Activated T-helper 17 cell treated with anti-CD3 and anti-CD28 coated beads, Interleukin-2, amount 50 U/mL, for 72 hours (primary cell): ENCODE results near the gene PEX6. TPM values are rescaled to one million over a fixed set of nuclear protein-coding genes. Genes with fewer than 3 reads are reported as not detected.
A peak's percentile ranks its signal among the peaks of the same experiment; 100 is the strongest.

ENCODE experiments used
- ATAC-seq: fragments of 150-1000 bp; cut with Tn5 transposase; replicated peaks from 2 replicates; pipeline ENCODE4 v1.10.0; 2021; ENCODE audit warnings: mild to moderate bottlenecking, moderate library complexity
- H3K27ac Mint-ChIP-seq: one replicate; pipeline ENCODE4 v1.8.0; 2022; ENCODE audit warnings: mixed read lengths
- H3K27me3 Mint-ChIP-seq: one replicate; pipeline ENCODE4 v1.8.0; 2022; ENCODE audit warnings: mixed read lengths
- H3K36me3 Mint-ChIP-seq: one replicate; pipeline ENCODE4 v1.8.0; 2022; ENCODE audit warnings: low read depth, mild to moderate bottlenecking, mixed read lengths
- H3K4me1 Mint-ChIP-seq: one replicate; pipeline ENCODE4 v1.8.0; 2022; ENCODE audit warnings: mixed read lengths
- H3K4me3 Mint-ChIP-seq: one replicate; pipeline ENCODE4 v1.8.0; 2022; ENCODE audit warnings: mild to moderate bottlenecking, mixed read lengths
- H3K9me3 Mint-ChIP-seq: one replicate; pipeline ENCODE4 v1.8.0; 2022; ENCODE audit warnings: mixed read lengths
- total RNA-seq, 2 donors: library from RNA; stranded (reverse); gene quantifications; one replicate each; pipeline ENCODE4 v1.2.3, GENCODE V29; 2022

The PEX6 gene, protein sequence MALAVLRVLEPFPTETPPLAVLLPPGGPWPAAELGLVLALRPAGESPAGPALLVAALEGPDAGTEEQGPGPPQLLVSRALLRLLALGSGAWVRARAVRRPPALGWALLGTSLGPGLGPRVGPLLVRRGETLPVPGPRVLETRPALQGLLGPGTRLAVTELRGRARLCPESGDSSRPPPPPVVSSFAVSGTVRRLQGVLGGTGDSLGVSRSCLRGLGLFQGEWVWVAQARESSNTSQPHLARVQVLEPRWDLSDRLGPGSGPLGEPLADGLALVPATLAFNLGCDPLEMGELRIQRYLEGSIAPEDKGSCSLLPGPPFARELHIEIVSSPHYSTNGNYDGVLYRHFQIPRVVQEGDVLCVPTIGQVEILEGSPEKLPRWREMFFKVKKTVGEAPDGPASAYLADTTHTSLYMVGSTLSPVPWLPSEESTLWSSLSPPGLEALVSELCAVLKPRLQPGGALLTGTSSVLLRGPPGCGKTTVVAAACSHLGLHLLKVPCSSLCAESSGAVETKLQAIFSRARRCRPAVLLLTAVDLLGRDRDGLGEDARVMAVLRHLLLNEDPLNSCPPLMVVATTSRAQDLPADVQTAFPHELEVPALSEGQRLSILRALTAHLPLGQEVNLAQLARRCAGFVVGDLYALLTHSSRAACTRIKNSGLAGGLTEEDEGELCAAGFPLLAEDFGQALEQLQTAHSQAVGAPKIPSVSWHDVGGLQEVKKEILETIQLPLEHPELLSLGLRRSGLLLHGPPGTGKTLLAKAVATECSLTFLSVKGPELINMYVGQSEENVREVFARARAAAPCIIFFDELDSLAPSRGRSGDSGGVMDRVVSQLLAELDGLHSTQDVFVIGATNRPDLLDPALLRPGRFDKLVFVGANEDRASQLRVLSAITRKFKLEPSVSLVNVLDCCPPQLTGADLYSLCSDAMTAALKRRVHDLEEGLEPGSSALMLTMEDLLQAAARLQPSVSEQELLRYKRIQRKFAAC
- 10 to 100 TPM in 1 of 2 donors, 1 to 10 TPM in 1; 9.6 to 16.4 TPM for total RNA-seq

DNA sequence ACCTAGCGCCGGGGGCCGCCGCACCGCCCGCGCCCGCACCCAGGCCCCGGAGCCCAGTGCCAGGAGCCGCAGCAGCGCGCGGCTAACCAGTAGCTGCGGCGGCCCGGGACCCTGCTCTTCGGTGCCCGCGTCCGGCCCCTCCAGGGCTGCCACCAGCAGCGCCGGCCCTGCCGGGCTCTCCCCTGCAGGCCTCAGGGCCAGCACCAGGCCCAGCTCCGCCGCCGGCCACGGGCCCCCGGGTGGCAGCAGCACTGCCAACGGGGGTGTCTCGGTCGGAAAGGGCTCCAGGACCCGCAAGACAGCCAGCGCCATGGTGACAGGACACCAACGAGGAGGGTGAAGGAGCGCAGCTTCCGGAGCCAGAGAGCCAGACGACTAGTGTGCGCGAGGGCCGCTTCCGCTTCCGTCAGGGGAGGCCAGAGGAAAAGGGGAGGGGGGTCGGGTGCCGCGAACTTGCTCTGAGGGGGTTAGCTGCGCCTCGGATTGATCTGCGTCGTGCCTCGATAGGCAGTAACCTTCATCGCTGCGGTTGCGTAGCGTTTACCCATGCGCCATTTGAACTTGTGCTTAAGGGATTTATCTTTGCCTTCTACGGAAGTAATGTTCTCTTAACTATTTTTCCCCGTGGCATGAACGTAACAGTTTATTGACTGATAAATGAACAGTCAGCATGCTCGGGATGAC lies at the start of gene PEX6:
Gene PEX6, minus strand, starts transcription at position 343 of the 684 bp plus-strand sequence. Its CDS starts 31 bp downstream, at position 312.
- H3K4me1 Mint-ChIP-seq, result peaks cover 32% of the 10 kb centered on the region
- H3K4me3 Mint-ChIP-seq, result peak within 1 kb of the TSS; percentile 99
- peaks cover 30% of the 10 kb centered on the region for H3K36me3 Mint-ChIP-seq
- H3K27ac Mint-ChIP-seq, result peak within 1 kb of the TSS; percentile 99
- ATAC-seq, result peak; percentile 93
- H3K27me3 Mint-ChIP-seq, result no peaks in the 10 kb centered on the region
- no peaks in the 10 kb centered on the region for H3K9me3 Mint-ChIP-seq

DNA sequence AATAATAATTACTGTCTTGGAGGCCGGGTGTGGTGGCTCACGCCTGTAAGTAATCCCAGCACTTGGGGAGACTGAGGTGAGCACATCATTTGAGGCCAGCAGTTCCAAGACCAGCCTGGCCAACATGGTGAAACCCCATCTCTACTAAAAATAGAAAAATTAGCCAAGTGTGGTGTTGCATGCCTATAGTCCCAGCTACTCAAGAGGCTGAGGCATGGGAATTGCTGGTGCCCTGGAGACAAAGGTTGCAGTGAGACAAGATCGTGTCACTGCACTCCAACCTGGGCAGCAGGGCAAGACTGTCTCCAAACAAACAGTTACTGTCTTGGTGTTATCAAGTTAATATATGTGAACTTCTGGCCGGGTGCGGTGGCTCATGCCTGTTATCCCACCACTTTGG lies 47.4 kb upstream of the PEX6 start:
- H3K27me3 Mint-ChIP-seq, result no peaks in the 10 kb centered on the region
- no peak overlapping the region for H3K4me3 Mint-ChIP-seq
- ATAC-seq, result no peak
- peaks cover 16% of the 10 kb centered on the region for H3K4me1 Mint-ChIP-seq
- peaks cover 80% of the 10 kb centered on the region for H3K36me3 Mint-ChIP-seq
- H3K9me3 Mint-ChIP-seq, result no peaks in the 10 kb centered on the region
- H3K27ac Mint-ChIP-seq, result peak overlapping the region; percentile 26

DNA sequence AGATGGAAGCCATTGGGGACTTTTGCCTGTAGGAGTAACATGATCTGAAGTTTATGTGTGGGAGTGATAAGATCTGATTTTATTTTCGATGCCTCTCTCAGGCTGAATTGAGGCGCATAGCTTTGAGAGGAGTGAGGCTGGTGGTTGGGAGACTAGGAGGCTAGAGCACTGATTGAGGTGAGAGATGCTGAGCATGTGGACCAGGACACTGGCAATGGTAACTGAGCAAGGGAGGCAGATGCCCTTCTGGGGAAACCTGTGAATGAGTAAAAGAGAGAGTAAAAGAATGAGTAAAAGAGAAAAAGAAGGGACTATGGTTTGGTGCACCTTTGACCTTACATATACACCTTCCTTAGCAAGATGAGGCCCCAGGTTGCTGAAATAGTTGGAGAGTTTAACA lies 45.5 kb upstream of the PEX6 start:
- Mint-ChIP-seq H3K27me3 (no peaks in the 10 kb centered on the region), H3K9me3 (no peaks in the 10 kb centered on the region), H3K27ac (peak overlapping the region; percentile 40), H3K4me1 (peaks cover 16% of the 10 kb centered on the region), H3K36me3 (peaks cover 74% of the 10 kb centered on the region), H3K4me3 (peak overlapping the region; percentile 12)
- peak; percentile 25 for ATAC-seq

DNA sequence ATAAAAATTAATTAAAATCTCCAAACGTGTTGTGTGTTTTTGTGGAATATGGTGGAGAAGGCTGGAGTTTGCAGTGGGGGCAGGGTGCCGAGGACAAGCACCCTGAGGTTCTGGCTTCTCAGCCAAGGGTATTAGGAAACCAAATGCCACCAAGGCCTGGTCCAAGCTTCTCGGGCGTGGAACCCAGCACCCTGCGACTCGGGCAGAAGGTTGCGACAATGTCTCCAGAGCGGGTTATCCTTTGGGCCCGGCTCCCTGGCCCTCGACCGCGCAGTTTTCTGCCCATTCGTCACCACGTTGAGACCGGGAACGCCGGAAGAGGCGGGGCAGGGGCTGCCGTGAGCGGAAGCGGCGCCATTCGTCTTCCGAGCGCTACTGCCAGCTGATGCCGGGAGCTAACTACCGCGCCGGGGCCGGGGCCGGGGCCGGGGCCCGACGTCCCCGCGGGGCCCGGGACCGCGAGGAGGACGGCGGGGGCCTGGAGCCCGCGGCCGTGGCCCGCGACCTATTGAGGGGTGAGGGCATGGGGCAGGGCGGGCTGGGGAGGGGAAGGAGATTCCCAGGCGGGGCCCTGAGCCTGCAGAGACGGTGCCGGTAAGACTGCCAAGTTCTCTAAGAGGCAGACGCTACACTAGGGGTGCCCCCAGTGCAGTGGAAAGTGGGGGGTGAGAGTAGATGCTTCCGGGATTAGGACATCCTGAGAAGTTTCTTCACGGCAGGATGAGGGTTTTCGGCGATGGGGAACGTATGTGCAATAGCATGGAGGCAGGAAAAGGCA lies 42.5 kb upstream of the PEX6 start, which contains the start of gene RRP36:
Gene RRP36, plus strand, starts transcription at position 354 of the 778 bp plus-strand sequence. Its CDS starts 32 bp downstream, at position 386.
- Mint-ChIP-seq H3K36me3 (peaks cover 74% of the 10 kb centered on the region), H3K9me3 (no peaks in the 10 kb centered on the region), H3K27me3 (no peaks in the 10 kb centered on the region), H3K27ac (peak within 1 kb of the TSS; percentile 85), H3K4me3 (peak within 1 kb of the TSS; percentile 86), H3K4me1 (peaks cover 12% of the 10 kb centered on the region)
- ATAC-seq, result peak; percentile 93

DNA sequence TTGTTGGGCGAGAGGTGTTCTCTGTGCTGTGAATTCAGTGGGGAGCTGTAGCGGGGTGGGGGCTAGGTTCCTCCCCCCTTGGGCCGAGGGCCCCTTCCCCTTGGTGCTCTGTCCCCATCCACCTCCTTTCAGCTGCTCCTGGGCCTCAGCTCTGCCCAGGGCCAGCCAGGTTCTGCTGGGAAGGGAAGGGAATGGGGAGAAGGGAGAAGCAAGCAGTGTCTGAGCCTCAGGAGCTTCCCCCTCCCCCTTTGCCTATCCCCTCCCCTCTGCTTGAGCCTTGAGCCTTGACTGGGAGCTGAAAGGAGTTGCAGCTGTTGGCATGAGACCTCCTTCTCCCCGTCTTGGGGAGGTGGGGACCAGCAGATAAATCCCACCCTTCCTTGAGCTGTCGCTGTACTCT lies 41.9 kb upstream of the PEX6 start:
- peaks cover 16% of the 10 kb centered on the region for H3K4me1 Mint-ChIP-seq
- peak; percentile 3 for ATAC-seq

DNA sequence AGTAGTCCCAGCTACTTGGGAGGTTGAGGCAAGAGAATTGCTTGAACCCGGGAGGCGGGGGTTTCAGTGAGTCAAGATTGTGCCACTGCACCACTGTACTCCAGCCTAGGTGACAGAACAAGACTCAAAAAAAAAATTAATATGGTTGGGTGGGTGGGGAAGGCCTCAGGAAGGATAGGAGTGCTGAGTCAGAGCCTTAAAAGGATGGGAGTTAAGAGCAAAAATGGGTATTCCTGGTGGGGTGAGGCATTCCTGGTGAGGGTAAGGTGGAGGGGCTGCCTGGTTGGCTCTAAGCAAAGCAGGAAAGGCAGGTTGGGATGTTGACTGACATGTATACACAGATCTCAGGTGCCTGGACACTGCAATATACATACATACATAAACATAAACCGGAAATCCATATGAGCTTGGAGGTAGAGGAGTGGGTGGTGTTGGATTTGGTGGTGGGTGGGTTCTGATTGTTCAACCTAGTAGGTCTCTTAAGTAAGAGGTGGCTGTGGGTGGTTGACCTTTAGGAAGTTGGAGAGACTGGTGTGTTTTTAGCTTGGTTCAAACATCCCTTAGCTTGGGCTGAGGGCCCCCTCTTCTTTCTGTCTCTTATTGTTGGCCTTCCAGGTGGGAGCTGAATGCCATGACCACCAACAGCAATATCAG lies 41.2 kb upstream of the PEX6 start:
- Mint-ChIP-seq H3K4me1 (peaks cover 17% of the 10 kb centered on the region), H3K27me3 (no peaks in the 10 kb centered on the region), H3K36me3 (peaks cover 68% of the 10 kb centered on the region), H3K9me3 (no peaks in the 10 kb centered on the region), H3K27ac (no peak overlapping the region), H3K4me3 (peak overlapping the region; percentile 86)
- ATAC-seq, result no peak

More for the DNA sequence above, 41.9 kb upstream of the PEX6 start:
- H3K27me3 Mint-ChIP-seq, result no peaks in the 10 kb centered on the region
- H3K36me3 Mint-ChIP-seq, result peaks cover 74% of the 10 kb centered on the region
- peak overlapping the region; percentile 85 for H3K27ac Mint-ChIP-seq
- H3K4me3 Mint-ChIP-seq, result peak overlapping the region; percentile 86
- H3K9me3 Mint-ChIP-seq, result no peaks in the 10 kb centered on the region

DNA sequence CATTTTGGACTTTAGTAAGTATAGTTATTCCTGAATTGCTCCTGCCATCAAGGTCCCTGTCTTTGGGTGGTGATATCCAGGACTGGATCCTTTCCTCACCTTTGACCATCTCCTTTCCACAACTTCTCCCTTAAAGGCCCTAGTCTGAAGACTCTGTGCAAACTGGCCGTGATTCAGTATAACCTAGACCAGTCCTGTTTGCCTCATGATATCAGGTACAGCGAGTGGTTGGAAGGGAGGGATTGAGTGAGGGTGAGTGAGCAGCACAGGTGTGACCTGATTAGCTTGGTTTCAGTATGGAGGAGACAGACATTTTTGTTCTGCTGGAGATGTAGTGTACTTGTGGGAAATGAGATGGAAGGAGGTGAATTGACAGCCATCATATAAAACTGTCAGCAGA lies 40.2 kb upstream of the PEX6 start:
- no peak for ATAC-seq
- no peaks in the 10 kb centered on the region for H3K27me3 Mint-ChIP-seq
- H3K4me1 Mint-ChIP-seq, result peaks cover 16% of the 10 kb centered on the region
- no peaks in the 10 kb centered on the region for H3K9me3 Mint-ChIP-seq
- H3K36me3 Mint-ChIP-seq, result peaks cover 65% of the 10 kb centered on the region
- no peak overlapping the region for H3K4me3 Mint-ChIP-seq
- H3K27ac Mint-ChIP-seq, result no peak overlapping the region

DNA sequence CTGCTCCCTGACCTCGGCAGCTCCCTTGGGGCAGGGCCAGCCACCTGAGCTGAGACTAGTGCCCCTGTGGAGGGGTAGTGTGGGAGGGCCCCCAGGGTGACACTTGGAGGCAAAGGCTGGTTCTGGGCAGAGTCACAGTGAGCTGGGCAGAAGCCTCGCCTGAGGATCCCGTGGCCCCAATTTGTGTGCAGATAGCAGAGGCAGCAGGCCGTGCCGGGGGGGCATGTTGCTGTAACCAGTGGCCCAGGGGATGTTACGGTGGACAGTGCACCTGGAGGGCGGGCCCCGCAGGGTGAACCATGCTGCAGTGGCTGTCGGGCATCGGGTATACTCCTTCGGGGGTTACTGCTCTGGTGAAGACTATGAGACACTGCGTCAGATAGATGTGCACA lies 38.0 kb upstream of the PEX6 start:
- Mint-ChIP-seq H3K27ac (peak overlapping the region; percentile 34), H3K27me3 (no peaks in the 10 kb centered on the region), H3K36me3 (peaks cover 79% of the 10 kb centered on the region), H3K4me3 (no peak overlapping the region), H3K9me3 (no peaks in the 10 kb centered on the region), H3K4me1 (peaks cover 26% of the 10 kb centered on the region)
- no peak for ATAC-seq

DNA sequence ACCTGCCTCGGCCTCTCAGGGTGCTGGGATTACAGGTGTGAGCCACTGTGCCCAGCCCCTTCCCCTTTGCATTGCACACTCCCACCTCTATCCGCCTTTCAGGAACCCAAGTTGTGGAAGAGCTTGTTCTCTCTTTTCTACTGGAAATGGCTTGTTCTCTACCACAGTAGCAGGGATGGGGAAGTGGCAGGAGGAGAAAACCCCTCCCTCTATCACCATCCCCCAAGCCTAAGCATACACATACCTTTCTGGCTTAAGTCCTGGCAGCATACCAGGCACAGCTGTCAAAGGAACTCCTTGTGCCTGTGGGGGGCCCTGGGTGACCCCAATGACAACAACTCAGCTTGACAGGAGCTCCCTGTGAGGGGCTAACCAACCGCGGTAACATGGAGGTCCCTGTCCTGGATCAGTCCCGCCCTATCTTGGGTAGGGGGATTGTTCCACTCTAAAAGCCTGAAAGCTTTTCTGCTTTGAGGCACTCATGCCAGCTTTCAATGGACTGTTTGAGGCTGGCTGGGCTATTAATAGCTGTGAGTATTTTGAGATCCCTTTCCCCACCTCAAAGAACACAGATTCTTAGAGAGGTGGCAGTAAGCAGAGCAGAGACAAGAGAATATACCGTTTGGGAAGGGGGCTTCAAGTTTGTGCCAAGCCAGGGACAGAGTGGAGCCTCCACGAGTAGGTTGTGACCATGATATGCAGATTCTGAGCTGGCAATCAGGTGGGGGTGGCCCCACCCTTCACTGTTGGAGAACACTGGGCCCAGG lies 37.4 kb upstream of the PEX6 start:
- peak overlapping the region; percentile 58 for H3K27ac Mint-ChIP-seq
- peaks cover 32% of the 10 kb centered on the region for H3K4me1 Mint-ChIP-seq
- H3K36me3 Mint-ChIP-seq, result peaks cover 85% of the 10 kb centered on the region
- no peak for ATAC-seq
- H3K9me3 Mint-ChIP-seq, result no peaks in the 10 kb centered on the region
- H3K4me3 Mint-ChIP-seq, result peak overlapping the region; percentile 94
- no peaks in the 10 kb centered on the region for H3K27me3 Mint-ChIP-seq

DNA sequence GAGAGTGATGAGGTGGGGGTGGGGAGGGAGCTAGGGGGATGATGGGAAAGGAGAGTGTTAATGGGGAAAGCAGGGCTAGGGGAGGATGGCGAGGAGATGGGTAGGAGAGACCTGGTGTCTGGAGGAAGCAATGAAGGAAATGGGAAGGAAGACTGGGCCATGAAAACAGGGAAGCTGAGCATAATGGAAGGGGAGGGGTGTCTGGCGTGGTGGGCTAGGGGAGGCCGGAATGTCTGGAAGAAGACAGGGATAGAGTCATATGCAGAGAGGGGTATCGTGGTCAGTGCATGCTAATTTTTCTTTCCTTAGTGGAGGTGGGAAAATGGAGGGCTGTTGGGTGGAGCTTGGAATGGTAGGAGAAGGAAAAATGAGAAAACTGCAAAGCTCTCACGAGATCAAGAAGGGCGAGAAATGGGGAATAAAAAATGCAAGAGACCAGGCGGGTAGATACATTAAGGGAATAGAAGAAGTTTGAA lies 35.5 kb upstream of the PEX6 start:
- Mint-ChIP-seq H3K4me3 (peak overlapping the region; percentile 94), H3K4me1 (peaks cover 37% of the 10 kb centered on the region), H3K27ac (peak overlapping the region; percentile 96), H3K27me3 (no peaks in the 10 kb centered on the region), H3K9me3 (no peaks in the 10 kb centered on the region), H3K36me3 (peaks cover 92% of the 10 kb centered on the region)
- ATAC-seq, result no peak

DNA sequence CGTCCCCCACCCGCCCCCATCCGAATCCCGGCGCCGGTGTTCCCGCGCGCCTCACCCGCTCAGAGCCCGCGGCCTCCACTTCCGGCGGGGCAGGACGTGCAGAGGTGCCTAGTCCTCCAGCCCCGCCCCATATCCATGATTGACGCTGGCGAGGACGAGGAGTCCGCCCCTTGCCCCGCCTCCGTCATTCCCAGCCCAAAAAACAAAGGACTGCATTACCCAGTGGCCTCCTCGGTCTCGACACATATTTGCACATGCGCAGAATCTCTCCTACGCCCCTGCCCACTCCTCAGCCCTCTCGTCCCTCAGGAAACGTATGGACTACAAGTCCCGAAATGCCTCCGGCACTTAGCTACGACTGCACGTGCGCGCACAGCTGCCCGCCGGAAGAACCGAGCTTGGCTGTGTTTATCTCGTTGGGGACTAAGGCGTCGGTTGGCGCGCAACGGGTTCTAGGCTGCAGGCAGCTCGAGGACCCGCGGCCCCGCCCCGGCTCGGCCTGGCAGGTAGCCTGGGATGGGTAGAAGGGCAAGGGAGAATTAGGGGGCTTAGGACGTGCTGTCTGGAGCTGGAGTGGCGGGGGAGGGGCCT lies 35.0 kb upstream of the PEX6 start, which contains the start of the genes KLHDC3 and MEA1:
Gene KLHDC3, plus strand, starts transcription at position 407 of the 591 bp plus-strand sequence. CDS start 2,944 bp downstream, outside the sequence.
Gene MEA1, minus strand, starts transcription at position 104 of the 591 bp plus-strand sequence. CDS start 133 bp downstream, outside the sequence.
- peak within 1 kb of the TSS; percentile 94 for H3K4me3 Mint-ChIP-seq
- H3K36me3 Mint-ChIP-seq, result peaks cover 92% of the 10 kb centered on the region
- peak; percentile 96 for ATAC-seq
- H3K27me3 Mint-ChIP-seq, result no peaks in the 10 kb centered on the region
- H3K27ac Mint-ChIP-seq, result peak within 1 kb of the TSS; percentile 96
- H3K4me1 Mint-ChIP-seq, result peaks cover 37% of the 10 kb centered on the region
- H3K9me3 Mint-ChIP-seq, result no peaks in the 10 kb centered on the region
